Activated CD4-positive, alpha-beta T cell treated with anti-CD3 and anti-CD28 coated beads, Interleukin-2, amount 50 U/mL, for 48 hours (primary cell): ENCODE data around the gene STARD7.

ENCODE experiments used
- DNase-seq, 2 experiments: peaks; one replicate each; pipeline ENCODE4 v3.0.0-alpha.2; 2020

The STARD7 gene

GRCh38 chr2:96195410-96196066 lies 13.1 kb downstream of the STARD7 start:
- DNase-seq: no peak

- DNase-seq: no peak
Observed at GRCh38 chr2:96191937-96192670, 16.5 kb downstream of the STARD7 start.

- no peak for DNase-seq
Observed at GRCh38 chr2:96188821-96189526, 19.7 kb downstream of the STARD7 start.

DNA sequence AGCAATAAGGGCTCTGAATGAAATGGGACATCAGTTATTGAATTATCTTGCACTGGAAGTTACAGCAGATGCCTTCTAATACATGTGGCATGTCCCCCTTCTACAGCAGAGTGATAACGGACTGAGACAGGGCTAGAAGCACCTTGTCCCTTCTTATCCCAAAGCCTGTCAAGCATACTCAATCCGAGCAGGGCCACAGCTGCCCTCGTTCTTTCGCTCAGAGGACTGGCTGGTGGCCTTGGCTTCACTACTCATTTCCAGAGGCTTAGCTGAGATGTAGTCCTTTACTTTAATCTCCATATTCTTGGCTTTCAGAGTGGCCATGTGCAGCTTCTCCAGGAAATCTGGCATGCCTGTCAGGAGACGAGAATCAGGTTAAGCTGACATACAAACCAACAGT lies 22.1 kb downstream of the STARD7 start:
- no peak for DNase-seq

GRCh38 chr2:96185516-96185915 lies 23.1 kb downstream of the STARD7 start:
- no peak for DNase-seq

GRCh38 chr2:96184989-96185388 lies 23.6 kb downstream of the STARD7 start:
- DNase-seq: no peak

DNA sequence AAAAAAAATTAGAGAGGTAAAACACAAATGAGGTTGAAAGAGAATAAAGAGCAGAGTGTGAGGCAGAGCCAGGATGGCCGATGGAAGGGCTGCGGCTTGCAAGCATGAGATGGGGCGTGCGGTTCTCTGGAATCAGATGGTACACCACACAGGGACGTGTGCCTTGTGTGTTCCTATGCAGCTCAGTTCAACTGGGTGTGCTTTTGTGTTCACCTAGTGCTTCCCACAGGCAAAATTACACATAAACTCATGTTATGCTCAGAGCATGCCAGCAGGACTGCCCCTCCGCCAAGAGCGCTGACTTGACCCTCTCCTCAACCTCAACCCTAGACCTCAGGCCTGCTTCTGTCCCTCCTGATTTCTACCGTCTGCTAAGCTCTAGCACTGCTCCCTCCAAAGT lies 24.4 kb downstream of the STARD7 start:
- no peak for DNase-seq

DNA sequence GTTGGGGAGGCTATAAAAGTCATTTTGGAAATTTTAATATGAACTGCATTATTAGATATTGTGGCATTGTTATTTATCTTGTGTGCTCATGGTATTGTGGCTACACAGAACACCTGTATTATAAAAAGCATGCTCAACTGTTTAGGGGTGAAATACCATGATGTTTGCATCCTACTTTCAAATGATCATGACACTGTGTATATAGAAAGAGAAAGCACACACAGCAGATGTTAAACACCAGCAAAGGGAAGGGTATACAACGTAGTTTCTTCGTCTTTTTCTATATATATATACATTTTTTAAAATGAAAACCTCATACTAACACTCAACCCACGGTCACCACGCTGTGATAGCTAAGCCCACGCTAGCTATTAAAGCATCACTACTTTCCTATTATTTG lies 27.1 kb downstream of the STARD7 start:
- DNase-seq: no peak

DNA sequence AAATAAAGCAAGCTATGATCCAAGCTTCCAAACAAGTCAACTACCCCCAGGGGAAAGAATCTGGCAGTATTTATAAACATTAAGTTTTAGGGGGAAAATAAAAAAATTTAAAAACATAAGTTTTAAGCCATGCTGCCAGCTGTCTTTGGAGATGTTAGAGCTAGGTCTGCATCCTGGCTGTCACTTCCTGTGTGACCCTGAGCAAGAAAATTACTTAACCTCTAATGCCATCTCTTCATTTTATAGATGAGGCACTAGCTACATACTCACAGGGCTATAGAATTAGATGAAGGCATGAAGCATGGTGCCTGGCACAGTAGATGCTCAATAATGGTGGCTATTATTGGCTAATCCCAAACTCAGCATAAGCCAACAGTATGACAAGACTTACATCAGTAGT lies 28.1 kb downstream of the STARD7 start:
- no peak for DNase-seq

DNA sequence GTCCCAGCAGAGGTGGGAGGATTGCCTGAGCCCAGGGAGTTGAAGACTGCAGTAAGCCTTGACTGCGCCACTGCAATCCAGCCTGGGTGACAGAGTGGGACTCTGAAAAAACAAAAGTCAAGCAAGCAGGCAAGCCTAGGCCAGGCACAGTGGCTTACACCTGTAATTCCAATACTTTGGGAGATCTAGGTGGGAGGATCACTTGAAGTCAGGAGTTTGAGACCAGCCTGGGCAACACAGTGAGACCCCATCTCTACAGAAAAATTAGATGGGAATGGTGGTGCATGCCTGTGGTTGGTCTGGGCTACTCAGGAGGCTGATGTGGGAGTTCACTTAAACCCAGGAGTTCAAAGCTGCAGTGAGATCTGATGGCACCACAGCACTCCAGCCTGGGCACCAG lies 28.6 kb downstream of the STARD7 start:
- no peak for DNase-seq

- DNase-seq: no peak
Observed at GRCh38 chr2:96176661-96177060, 32.0 kb downstream of the STARD7 start.

GRCh38 chr2:96175951-96176350 lies 32.7 kb downstream of the STARD7 start:
- DNase-seq: no peak

DNA sequence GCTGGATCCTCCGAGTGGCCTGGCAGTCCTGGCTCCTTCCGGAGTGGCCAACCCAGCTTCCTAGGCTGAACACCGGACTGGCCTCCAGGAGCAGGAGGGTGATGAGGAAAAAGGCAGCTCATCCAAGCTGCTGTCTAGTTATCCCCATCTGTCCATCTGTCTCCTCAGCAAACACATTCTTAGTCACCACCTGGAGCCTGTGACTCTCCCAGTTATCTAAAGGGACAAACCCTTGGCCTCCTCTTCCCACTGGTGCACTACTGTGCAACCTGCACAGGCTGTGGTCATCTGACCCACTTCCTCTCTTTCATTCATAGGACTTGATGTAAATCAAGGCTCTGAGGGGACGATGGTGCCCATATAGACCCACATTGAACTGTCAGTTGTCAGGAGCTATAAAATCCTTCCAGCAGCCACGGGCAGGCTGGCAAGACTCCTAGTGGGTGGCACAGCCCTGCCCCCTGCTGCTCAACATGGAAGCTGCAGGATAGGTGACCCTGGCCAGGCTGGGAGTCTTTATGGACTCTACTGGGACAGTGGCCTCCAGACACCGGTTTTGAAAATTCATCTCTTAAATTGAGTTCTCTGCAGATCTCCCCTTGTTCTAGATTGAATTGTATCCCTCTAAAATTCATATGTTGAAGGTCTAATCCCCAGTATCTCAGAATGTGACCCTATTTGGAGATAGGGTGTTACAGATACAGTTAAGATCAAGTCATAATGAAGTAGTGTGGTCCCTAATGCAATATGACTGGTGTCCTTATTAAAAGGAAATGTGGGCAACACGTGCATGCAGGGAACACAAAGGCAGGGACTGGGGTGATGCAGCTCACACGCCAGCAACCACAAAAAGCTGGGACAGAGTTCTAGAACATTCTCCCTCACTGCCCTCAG lies 34.1 kb downstream of the STARD7 start:
- peak; percentile 90 to 92 for DNase-seq

- DNase-seq: no peak
Observed at GRCh38 chr2:96171831-96172230, 36.8 kb downstream of the STARD7 start.

- no peak for DNase-seq
Observed at GRCh38 chr2:96170626-96171025, 38.0 kb downstream of the STARD7 start.

DNA sequence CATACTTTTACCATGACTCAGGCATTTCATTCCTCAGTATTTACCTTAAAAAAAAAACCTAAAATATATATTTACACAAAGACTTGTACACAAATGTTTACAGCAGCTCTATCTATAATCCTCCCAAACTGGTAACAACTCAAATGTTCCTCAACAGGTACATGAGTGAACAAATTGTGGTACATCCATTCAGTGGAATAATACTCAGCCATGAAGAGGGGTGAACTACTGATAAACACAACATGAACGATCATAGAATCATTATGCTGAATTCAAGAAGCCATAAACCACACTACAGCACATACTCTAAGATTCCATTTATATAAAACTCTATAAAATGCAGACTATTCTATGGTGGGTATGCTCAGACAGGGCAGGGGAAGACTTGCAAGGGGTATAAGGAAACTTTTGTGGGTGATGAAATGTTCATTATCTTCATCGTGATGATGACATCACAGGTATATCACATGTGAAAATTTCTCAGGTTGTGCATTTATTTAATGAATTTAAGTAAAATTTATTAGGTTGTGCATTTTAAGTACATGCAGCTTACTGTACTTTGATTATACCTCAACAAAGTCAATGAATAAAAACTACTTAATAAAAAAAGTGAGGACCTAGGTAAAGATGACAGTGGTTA lies 38.6 kb downstream of the STARD7 start:
- no peak for DNase-seq

DNA sequence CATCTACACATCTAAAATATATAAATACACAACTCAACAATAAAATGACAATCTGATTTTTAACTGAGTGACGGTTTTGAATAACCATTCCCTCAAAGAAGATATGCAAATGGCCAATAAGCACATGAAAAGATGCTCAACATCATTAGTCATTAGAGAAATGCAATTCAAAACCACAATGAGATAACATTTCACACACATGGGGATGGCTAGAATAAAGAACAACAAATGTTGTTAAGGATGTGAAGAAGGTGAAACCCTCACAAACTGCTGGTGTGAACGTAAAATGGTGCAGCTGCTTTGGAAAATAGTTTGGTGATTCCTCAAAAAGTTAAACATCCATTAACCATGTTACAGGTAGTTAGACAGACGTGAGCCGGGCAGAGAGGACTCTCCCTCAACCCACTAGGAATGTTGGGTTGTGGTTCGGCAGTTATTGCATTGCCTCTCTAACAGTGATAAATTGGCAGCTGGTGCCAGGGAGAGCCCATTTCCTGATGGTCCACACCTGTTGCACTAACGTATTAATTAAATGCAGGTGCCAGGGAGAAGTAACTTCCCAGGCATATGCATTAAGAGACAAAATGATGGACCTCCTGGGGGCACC lies 41.1 kb downstream of the STARD7 start:
- no peak for DNase-seq

GRCh38 chr2:96164459-96165184 lies 44.0 kb downstream of the STARD7 start:
- DNase-seq: peak; percentile 76 to 82

- DNase-seq: peak; percentile 83 to 87
Observed at GRCh38 chr2:96163768-96164429, 44.7 kb downstream of the STARD7 start.

GRCh38 chr2:96163415-96163767 lies 45.2 kb downstream of the STARD7 start:
- DNase-seq: no peak

- DNase-seq: peak in 1 of 2 experiments; percentile 50
Observed at GRCh38 chr2:96161898-96162297, 46.7 kb downstream of the STARD7 start.
